D721Med (cell line): ENCODE data around the gene KCNK3.

Experiments used
- DNase-seq: peaks from one replicate; pipeline ENCODE4 v3.0.0; 2011; ENCODE audit warnings: low spot score; ENCODE audit not compliant: insufficient read length
- FAIRE-seq: peaks from 2 replicates; lab custom pipeline; 2011; peaks lifted over from hg19 to GRCh38; lab: Jason Lieb, UNC
- TF ChIP-seq, protein P1 (sequence below): IDR thresholded peaks from 2 replicates; pipeline ENCODE4 v1.5.1; 2012; ENCODE audit warnings: mild to moderate bottlenecking, control low read depth; ENCODE audit not compliant: insufficient read depth; ENCODE audit errors: missing control alignments

KCNK3 gene

DNA sequence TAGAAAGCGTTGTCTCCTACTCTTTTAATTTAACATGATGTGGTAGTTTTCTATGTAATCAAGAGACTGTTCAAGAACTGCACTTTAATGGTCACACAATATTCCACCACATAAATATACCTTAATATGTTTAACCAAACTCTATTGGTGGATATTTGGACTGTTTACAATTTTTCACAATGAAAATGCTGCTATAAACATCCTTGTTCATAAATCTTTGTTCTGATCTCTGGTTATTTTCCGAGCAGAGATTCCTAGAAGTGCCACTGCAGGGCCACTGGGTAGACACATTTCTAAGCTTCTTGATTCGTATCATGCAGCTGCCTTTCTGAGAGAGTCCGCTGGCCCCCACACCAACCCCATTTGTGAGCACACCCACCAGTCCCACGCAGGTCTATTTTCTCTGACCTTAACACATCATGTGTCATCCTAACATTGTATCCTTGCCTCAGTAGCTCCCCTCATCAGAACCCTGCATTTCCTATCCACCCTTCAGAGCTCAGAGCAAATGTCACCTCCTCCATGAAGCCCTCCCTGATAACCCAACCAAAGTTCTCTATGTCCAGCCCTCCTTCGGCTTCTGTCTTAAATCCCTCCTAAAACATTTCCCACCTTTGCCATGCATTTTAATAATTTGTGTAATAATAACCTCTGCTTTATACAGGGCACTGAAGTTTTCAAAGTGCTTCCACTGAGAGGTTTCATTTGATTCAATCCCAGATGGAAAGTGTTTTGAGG lies 26.6 kb downstream of the KCNK3 start:
- FAIRE-seq (no peak), DNase-seq (no peak)

DNA sequence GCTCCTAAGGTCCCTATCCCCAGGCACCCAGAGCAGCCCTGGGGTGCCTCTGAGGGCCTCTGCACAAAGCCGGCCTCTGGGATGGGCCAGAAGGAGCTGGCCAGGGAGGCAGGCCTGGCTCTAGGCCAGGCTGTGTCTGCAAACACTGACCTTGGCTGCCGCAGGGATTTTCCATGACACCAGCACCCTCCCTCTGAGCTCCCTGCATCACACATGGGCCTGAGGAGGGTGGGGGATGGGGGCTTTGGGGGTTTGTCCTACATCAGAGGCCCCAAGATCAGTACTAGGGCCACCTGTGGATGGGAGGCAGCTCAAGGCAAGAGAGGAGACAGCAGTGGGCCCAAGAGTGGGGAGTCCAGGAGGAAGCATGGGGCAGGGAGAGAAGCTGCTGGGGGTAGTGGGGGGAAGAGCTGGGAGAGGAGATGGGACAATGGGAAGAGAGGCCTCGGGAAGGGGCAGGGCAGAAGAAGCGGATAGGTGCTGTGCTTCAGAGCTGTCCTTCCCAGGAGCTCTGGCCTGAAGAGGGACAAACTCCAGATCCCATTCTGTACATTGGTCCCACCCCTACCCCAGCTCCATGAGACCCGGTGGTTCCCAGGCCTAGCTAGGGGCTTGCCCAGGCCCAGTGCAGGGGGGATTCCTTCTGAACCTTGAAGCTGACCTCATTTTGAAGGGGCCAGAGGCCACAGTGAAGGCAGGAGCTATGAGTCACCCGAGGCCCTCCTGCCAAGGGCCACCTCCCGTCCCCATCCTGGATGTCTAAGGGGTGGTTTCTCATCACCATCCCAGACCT lies 28.0 kb downstream of the KCNK3 start:
- no peak for DNase-seq
- FAIRE-seq, result no peak
- TF ChIP-seq, protein P1, sequence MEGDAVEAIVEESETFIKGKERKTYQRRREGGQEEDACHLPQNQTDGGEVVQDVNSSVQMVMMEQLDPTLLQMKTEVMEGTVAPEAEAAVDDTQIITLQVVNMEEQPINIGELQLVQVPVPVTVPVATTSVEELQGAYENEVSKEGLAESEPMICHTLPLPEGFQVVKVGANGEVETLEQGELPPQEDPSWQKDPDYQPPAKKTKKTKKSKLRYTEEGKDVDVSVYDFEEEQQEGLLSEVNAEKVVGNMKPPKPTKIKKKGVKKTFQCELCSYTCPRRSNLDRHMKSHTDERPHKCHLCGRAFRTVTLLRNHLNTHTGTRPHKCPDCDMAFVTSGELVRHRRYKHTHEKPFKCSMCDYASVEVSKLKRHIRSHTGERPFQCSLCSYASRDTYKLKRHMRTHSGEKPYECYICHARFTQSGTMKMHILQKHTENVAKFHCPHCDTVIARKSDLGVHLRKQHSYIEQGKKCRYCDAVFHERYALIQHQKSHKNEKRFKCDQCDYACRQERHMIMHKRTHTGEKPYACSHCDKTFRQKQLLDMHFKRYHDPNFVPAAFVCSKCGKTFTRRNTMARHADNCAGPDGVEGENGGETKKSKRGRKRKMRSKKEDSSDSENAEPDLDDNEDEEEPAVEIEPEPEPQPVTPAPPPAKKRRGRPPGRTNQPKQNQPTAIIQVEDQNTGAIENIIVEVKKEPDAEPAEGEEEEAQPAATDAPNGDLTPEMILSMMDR, result no peak

More for the DNA sequence above, 26.6 kb downstream of the KCNK3 start:
- TF ChIP-seq, protein P1, result no peak

DNA sequence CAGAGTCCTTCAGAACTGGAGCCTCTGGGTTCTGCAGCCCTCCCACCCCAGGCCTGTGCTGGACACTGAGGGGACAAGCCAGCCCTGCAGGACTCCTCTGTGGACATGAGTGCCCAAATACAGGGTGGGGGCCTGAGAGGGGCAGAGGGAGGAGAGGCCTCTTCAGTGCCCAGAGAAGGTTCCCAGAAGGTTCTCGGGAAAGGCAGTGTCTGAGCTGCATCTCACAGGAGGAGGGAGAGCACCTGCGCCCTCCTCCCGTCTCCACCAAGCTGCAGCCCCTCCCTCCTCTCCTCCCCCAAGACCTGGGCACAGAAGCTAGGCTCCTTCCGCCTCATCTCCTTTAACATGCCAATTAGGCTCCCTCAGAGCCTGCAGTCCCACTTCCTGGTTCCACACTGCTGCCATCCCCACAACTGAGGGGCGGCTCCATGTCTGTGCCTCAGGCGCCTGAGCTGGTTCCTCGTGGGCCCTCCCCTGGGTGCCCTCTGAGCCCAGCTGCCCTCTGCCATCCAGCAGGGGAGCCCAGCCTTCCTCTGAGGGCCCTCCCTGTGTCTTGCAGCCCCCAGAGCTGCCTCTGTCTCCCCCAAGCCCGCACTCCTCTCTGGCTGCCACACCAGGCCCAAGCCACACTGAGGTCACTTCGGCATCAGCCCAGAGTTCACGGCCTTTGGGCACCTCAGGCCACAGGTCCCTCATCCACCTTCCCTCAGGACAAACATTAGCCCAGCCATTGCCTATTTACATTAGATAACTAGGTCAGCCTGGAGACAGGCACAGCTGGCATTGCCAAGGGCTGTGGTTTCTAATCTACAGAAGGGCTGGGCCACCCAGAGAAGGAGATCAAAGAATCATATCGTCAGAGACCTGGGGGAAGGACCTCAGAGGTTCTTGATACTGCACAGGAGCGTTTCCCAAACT lies 28.9 kb downstream of the KCNK3 start:
- TF ChIP-seq, protein P1, result no peak
- DNase-seq (no peak), FAIRE-seq (no peak)

DNA sequence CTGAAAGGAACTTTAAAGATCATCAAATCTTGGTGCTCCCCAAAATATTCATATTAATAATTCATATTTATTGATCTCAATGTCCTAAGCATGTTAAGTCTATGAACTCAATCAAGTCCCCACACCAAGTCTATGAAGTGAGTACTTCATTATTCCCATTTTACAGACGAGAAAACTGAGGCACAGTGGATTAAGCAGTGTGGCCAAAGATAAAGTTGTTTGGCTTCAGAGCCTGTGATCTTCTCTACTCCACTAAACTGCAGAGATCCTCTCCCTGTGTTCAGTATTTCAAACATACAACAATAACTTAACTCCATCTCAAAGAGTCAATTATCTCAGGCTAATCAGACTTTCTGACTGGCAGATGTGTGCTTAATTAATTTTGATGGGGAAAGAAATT lies 29.8 kb downstream of the KCNK3 start:
- no peak for DNase-seq
- TF ChIP-seq, protein P1, result no peak
- no peak for FAIRE-seq

DNA sequence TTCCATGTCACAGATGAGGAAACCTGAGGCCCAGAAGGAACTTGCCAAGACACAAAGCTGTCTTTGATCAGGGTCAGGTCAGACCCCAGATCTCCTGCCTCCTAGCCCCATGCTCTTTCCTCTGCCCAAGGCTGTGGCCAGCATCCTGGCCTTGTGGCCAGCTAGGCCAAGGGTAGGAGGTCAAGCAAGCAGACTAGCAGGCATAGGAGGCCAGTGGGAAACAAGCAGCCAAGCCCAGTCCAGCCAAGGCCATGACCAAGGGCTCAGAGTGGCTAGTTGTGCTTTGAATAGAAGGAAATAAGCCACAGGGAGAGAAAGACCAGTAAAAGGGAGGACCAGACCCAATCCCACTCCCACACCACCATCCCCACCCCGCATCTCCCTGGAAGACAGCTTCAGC lies 30.4 kb downstream of the KCNK3 start:
- TF ChIP-seq, protein P1, result no peak
- DNase-seq (no peak), FAIRE-seq (no peak)

DNA sequence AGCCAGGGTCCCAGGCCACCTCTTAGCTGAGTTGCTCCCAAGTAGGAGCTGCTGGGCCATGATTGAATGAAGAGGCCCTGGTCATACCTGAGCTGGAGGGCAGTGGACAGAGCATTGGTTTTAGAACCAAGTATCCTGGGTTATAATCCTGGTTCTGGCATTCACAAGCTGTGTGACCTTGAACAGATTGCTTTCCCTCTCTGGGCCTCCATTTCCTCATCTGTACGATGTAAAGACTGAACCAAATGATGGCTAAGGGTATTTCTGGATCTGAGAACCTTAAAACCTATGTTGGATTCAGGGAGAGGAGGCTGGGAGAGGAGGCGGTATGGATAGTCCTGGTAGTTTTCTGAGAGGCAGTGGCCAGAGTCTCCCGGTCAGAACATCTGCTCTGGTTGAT lies 31.0 kb downstream of the KCNK3 start:
- TF ChIP-seq, protein P1, result no peak
- no peak for DNase-seq
- FAIRE-seq, result no peak
